CD4-positive, alpha-beta T cell treated with Interleukin-21 for 1 hour (primary cell): ENCODE measurements around the gene PCYT1B.
"Not testable (repeated sequence)": the region's sequence is repeated elsewhere in the genome, so short reads cannot be mapped to it uniquely, and the experiment has no call there.

Experiments
- DNase-seq: peaks from one replicate; pipeline ENCODE4 v3.0.0-alpha.2; 2020

Gene PCYT1B

DNA sequence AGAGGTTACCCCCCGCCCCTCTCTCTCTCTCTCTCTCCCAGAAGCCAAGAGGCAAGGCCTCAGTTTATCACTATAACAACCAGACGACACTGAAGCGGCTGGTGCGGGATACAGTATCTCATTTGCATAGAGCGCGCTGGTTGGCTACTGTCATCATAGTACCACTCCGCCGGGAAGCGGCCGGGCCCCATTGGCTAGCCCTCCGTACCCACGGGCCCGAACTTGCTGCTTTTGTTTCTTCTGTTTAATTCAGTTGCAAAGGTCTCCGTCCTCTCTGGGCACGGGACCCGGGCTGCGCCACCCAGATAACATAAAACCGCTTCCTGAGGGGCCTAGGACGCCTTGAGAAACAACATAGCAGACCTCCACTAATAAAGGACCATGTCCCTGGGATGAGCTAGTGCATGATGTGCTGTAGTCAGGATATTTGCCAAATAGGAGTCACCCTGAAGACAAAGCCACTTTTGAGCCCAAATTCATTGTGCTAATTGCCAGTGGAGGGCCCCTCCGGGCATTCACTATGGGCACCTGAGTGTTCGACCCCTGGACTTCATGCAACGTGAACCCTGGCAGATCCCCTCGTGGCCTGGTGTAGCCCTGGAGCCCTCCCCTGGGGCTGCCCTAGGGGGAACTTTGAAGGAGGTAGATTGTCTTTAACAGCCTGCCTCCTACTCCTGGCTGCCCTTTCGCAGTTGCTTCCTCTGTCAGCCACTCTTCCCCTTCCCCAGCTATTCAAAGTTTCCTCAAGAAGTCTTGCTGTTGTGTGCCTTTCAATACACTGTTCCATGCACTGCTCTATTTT, at the start of gene PCYT1B:
Gene PCYT1B, minus strand, starts transcription at position 91 of the 802 bp plus-strand sequence. CDS start 242 bp downstream, outside the sequence.
- peak; percentile 59 for DNase-seq

DNA sequence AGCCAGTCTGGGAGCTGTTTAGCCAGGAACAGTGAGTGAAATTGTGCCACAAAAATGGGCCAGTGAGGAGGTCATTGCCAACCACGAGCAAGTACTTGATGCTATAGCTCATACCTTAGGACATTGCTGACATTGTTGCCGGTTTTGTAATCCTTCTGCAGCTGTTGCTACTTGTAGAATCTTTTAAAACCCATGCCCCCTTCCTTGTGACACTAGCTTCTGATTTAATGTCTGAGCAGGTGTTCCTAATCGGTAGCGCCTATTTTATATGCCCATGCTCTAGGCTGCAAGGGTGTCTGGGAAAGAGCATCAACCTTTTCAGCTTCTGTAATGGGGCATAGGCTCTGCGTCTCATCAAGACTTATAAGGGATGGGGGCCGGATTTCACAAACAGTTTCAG, 49.1 kb upstream of the PCYT1B start:
- DNase-seq: no peak

DNA sequence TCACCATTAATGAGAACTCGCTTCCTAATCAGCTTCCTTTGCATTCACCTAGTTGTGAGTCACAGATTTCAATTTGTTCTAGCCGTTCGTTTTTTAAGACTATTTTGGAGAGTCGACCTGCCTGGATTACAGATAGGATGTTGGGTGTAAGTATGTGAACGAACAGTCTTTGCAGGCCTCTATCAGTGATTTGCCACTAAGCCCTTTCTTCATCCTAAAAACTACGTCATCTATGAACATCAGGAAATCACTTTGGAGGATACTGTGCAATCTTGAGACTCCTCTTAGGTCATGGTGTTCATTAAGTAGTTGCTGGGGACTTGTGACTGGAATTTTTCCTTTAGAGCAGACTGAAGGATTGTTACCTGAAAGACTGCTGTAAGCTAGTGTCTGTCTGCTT, 47.7 kb upstream of the PCYT1B start:
- DNase-seq: no peak

DNA sequence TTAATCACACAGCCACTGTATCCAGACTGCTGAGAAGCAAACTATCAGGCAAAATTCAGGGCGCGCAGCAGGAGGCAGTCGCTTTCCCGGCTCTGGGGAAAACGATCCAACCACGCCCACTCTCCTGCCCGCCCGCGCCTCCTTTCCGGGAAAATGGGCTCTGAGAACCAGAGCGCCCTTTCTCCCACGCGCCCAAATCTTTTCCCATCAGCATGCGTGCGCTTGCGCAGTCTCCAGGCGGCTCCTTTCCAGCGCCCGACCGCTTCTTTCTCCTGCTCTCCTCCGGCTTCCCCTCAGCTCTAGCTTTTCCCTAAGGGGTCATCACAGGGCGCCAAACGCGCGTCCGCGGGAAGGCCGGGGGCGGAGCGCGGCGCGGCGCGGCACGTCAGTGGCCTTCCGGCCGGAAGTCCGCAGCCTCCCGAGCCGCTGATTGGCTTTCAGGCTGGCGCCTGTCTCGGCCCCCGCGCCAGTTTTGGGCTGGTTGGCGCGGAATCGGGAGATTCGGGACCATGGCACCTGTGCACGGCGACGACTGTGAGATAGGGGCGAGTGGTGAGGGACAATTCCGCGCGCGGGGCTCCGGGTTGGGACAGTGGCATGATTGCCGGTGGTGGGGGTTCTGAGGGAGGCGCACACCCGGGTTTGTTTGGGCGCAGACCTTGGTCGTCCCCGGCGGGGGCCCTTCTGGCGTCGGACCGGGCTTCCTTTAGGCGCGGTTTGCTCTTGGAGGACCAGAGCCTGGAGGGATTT, 46.5 kb upstream of the PCYT1B start, which contains the start of gene POLA1:
Gene POLA1, plus strand, starts transcription at position 466 of the 750 bp plus-strand sequence. Its CDS starts 44 bp downstream, at position 510.
- DNase-seq: peak; percentile 71

DNA sequence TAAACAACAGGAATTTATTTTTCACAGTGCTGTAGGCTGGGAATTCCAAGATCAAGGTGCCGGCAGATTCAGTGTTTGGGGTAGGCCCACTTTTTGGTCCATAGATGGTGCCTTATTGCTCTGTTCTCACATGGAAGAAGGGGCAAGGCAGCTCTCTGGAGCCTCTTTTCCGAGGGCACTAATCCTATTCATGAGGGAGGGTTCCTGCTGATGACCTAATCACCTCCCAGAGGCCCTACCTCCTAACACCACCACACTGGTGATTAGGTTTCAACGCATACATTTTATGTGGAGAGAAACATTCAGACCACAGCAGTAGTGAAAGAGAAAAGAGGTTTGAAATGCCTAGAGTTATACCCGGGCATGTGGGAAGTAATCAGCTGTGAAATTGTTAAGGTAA, 45.2 kb upstream of the PCYT1B start:
- DNase-seq: no peak

DNA sequence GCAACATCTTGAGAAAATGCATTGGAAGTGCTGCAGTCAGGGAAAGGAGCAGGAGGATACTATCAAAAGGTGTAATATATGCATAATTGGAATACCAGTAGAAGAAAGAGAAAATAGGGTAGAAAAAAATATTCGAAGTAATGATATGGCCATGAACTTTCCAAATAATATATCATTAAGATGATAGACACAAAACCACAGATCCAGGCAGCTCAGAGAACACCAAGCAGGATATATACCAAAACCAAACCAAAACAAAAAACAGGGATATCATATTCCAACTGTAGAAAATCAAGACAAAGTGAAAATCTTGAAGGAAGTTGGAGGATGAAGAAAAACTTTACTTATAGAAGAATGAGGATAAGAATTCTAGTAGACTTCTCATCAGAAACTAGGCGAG, 36.9 kb upstream of the PCYT1B start:
- DNase-seq: no peak

DNA sequence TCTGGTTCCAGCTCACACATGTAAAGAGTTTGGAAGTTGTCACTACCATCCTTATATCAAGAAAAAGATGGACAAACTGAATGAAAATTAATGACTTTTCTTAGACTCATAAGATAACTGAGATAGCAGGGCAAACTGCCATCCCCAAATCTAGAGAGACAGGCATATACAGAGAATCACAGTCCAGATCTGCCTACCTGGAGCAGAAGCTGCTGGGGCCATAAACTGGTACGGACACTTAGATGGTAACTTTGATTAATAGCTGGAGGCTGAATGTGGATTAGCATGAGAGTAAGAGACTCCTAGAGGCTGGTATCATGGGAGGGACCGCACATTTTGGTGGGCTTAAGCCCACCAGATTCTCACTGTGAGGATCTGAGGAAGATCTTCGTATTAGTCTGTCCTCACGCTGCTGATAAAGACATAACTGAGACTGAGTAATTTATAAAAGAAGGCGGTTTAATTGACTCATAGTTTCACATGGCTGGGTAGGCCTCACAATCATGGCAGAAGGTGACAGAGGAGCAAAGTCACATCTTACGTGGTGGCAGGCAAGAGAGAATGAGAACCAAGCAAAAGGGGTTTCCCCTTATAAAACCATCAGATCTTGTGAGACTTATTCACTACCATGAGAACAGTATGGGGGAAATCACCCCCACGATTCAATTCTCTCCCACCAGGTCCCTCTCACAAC, 35.7 kb upstream of the PCYT1B start:
- no peak for DNase-seq

DNA sequence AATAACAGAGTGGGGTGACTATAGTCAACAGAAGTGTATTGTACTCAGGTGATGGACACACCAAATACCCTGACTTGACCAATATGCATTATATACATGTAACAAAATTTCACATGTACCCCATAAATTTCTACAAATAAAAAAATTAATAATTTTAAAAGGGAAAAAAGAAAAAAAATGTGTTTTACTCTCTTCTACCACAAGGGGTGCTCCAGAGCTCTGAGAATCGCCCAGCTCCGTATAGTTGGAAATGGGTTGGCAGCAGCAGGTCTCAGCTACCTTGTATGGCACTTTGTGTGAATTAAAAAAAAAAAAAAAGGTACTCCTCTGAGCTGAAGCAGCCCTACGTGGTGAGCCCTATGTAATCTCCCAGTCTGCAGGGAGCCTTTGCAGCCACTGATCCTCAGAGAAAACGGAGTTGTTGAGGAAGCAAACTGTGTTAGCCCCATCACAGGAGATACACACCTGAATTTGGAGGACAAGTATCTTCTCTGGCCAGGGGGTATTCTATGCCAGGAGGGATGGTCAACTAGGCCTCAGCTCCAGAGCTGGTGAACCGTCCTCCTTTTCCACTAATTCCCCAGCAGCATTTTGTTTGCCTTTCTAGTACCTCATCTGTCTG, 29.4 kb upstream of the PCYT1B start:
- peak; percentile 4 for DNase-seq

DNA sequence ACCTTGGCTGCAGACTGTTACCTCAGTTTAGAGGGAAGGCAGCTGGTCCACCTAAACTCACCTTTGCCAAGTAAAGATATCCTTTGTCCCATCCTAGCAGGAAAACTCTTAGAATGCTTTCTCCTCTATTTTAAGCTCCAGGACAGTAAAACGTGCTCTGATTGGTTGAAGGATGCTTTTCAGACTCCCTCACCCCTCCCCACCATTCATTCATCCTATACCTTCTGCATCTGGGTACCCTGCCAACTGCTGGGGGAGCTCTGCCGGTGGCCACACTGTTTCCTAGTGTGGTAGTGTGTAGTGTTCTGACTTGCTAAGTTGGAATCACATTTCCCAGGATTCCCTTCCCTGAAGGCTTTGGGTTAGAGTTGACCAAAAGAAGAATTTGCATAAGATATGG, 26.3 kb upstream of the PCYT1B start:
- DNase-seq: no peak

DNA sequence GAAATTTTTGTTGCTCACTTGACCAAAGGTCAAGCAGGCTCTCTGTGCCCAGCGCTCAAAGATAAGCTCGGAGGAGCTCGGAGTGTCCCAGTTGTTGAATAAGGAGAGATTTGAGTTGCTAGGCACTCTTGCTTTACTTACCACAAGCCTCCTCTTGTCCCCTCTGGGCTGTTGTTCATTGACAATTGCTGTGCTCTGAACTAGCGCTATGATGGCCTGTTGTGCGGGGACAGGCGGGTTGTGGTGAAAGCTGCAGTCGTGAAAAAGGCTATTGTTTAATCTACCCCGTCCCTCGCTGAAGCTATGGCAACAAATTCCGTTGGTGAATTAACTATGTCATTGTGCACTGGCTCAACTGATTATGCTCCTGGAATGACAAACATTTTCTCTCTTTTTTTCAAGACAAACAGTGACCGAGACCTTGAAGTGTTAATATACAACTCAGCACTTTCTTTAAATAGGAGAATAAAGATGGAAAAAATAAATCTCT, 25.6 kb upstream of the PCYT1B start:
- no peak for DNase-seq

DNA sequence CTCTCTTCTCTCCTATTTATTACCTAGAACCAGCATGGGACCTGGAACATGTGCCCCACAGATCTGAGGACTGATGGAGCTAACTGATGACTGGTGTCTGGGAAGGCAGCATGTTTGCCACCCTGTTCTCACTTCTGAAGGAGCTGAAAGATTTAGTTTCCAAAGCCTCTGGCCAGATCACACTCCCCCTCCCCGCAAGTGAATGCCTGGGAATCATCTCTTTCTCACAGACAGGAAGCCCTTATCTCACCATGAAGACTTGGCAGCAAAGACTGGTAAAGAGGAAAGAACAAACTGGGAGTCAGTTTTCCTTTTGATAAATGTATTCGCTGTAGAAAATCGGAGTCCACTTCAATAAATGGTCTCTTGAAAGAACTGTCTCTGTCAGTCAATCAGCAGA, 21.0 kb upstream of the PCYT1B start:
- no peak for DNase-seq

DNA sequence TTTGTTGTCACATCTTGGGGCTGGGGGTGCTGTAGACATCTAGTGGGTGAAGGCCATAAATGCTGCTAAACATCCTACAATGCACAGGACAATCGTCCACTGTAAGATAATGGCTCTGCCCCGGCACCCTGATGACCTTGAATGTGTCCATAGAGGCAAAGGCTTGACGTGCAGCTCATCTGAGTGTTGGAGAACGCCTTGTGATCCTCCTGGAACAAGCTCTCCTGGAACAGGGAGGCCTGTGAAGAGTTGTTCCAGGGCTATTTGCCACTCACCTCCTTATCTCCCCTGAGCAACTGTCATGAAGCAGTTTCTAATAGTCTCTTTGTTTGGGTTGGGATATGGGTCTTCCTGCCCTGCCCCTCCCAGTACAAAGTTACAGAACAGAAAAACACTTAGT, 15.2 kb upstream of the PCYT1B start:
- DNase-seq: no peak

DNA sequence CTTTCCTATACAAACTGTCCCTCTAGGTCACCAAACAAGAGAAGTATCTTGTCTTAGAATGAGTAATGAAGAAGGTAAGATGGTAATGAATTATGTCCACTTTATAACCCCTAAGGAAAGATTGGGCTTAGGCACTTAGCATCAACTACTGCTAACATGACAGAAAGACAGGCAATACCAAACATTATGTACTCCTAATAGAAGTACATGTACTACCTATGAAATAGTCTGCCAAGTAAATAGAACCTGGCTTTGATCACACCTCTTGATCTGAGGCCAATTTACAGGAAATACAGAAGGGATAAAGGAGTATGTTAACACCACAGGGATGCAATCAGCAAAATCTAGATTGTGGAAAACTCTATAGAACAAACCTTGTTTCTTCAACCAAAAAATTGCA, 14.1 kb upstream of the PCYT1B start:
- no peak for DNase-seq

DNA sequence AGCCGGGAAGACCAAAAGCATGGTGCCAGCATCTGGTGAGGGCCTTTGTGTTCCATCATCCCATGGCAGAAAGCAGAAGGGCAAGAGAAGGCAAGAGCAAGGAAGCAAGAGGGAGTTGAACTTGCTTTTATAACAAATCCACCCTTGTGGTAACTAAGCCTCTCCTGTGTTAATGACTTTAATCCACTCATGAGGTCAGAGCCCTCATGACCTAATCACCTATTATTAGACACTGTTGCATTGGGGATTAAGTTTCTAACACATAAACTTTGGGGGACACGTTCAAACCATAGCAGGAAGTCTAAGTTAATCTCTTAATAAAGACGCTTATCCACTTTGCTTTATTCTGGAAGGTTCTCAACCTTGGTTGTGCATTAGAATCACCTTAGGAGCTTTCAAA, 12.5 kb upstream of the PCYT1B start:
- no peak for DNase-seq

DNA sequence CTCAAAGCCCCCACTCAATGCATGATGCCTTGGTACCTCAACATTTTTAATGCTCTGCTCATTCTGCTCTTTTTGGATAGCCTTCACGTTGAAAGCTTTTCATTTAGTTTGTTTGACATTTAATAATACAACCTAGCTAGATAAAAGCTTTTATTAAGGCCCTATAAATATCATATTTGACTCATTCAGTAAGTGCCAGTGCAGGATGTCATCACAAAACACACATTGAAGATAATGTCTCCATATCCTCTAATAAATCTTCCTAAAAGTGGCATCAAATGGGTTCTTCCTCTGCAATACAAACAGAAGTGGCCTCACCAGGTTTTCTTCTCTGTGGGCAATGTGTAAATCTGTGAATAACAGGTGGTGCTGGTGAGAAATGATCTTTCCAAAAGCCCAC, 12.0 kb upstream of the PCYT1B start:
- DNase-seq: no peak

DNA sequence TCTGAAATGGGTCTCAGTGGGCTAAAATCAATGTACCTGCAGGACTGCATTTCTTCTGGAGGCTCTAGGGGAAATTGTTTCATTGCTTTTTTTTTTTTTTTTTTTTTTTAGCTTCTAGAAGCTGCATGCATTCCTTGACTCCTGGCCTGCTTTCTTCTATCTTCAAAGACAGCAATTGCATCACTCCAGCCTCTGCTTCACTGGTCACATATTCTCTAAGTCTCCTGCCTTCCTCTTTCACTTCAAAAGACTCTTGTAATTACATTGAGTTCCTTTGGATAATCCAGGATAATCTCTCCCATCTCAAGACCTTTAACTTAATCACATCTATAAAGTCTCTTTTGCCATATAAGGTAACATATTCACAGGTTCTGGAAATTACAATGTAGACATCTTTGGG, 11.3 kb upstream of the PCYT1B start:
- no peak for DNase-seq

DNA sequence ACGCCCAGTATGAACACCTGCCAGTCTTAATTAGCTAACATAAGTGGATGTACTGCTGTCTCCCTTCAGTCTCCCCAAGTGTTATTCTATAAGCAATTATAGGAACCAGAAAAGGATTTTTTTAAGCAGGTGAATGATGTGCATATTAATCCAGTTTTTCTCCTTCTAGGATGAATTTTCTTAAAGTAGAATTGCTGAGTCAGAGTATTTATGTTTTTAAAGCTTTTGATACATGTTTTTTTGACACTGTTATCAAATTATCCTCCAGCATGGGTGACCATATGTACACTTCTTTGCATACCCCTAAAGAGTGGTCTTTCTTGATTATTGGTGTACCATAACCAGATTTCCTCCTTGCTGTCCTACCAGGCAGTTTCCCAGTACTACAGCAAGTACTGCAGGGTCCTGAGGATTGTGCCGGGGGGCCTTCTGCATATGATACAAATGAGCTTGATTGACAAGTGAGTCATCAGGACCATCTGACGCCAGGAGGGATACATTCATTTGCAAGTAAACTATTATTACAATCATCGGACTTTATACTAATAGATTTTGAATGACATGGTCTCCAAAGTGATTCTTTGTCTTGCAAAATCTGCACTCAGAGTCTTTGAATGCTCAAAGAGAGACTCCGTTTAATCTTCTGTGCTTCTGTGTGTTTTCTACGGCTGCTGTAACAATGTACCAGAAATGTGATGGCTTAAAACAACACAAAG, 10.7 kb upstream of the PCYT1B start:
- DNase-seq: no peak

DNA sequence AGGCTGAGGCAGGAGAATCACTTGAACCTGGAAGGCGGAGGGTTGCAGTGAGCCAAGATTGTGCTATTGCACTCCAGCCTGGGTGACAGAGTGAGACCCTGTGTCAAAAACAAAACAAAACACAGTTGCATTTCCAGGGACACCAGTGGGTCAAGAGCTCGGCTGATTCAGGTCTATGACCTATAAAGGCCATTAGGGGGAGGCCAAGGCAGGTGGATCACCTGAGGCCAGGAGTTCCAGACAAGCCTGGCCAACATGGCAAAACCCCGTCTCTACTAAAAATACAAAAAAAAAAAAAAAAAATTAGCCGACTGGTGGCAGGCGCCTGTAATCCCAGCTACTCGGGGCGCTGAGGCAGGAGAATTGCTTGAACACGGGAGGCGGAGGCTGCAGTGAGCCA, 8.5 kb upstream of the PCYT1B start:
- not testable (repeated sequence) for DNase-seq

DNA sequence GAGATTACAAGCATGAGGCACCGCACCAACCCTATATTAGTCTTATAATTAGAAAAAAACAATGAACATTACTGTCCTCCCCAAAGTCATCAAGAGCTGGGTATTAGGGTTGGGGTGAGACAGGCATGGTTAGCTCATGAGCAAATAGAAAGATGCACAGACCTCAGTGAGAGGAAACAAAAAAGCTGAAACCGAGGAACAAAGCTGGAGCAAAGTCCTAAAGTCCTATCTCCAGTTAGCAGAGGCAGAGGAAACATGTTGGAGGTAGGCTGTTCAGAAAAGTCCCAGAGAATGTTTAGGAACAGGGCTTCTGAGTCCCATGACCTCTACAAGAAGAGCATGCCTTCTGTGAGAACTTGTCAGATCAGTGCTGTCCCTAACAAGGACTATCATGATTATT, 4.6 kb upstream of the PCYT1B start:
- no peak for DNase-seq

DNA sequence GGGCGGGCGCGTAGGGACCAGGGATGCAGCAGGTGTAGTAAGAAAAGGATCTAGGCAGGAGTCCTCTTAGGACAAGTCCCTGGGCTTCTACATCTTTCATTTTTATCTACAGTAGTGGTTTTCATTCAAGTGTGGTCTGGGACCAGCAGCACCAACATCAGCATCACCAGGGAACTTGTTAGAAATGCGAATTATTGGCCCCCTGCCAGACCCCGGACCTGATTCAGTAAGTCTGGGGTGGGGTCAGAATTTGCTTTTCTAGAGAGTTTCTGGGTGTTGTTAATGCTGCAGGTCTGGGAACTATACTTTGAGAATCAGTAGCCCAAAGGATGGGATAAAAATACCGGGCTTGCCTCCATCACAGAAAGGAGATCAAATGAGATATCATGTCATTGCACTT, 1.3 kb upstream of the PCYT1B start:
- no peak for DNase-seq

DNA sequence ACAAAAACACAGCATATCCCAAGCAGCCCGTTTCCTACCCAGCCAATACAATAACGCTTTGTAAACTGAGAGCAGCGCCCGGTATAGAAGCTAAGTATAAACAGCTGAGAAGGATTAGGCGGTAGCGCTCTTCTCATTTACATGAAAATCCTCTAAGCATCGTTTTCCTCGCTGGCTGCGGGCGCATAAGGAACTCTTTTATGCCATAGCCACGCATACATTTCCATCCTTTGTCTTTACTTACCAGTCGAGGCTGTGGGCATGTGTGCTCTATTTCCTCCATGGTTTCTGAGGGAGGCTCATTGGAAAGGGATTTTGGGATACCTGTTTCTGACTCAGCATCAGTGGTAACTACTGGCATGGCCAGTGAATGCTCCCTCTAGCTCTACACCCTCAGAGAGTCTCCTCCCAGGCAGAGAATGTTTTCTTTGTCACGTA, 383 bp downstream of the PCYT1B start:
- no peak for DNase-seq

DNA sequence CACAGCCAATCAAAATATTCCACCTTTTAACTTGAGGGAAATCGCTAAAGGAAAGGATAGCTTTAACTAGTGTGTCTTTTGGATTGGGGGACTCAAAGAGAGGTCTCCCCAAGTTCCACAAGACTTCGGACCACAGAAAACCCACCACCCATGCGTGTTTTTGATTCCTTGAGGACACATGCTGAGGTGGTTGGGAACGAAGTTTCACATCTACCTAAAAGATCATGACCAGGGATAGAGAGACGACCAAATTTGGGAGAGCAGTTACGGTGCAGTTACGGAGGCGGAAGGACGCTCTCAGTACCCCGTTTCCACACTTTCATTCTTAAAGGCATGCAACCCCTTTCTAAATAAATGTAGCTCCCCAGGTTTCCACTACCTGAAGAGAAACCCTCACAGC, 1.1 kb downstream of the PCYT1B start:
- no peak for DNase-seq
